Limb (tissue), 2 donors: ENCODE measurements around the gene RALGPS1.
A peak's percentile ranks its signal among the peaks of the same experiment; 100 is the strongest.

ENCODE experiments used
- DNase-seq, 2 donors: peaks; one replicate each; pipeline ENCODE4 v3.0.0-alpha.2; 2016; ENCODE audit errors: extremely low spot score in 2 of 2

The RALGPS1 gene

GRCh38 chr9:126906091-126906490 is 8.5 kb upstream of the RALGPS1 start:
- no peak for DNase-seq

GRCh38 chr9:126907058-126907457 is 7.5 kb upstream of the RALGPS1 start:
- DNase-seq: no peak

GRCh38 chr9:126915281-126915816 is 767 bp downstream of the RALGPS1 start:
- DNase-seq: no peak

GRCh38 chr9:126915846-126916543 is 1.4 kb downstream of the RALGPS1 start:
- DNase-seq: no peak

GRCh38 chr9:126916909-126917308 is 2.3 kb downstream of the RALGPS1 start:
- DNase-seq: no peak

GRCh38 chr9:126919193-126919592 is 4.6 kb downstream of the RALGPS1 start:
- no peak for DNase-seq

GRCh38 chr9:126925876-126926275 is 11.3 kb downstream of the RALGPS1 start:
- no peak for DNase-seq

- DNase-seq: no peak
Measured at GRCh38 chr9:126926364-126926763, 11.8 kb downstream of the RALGPS1 start.

- no peak for DNase-seq
Measured at GRCh38 chr9:126927419-126927818, 12.8 kb downstream of the RALGPS1 start.

GRCh38 chr9:126932871-126933321 is 18.3 kb downstream of the RALGPS1 start:
- DNase-seq: no peak

- no peak for DNase-seq
Measured at GRCh38 chr9:126933334-126933980, 18.9 kb downstream of the RALGPS1 start.

- no peak for DNase-seq
Measured at GRCh38 chr9:126934441-126934840, 19.9 kb downstream of the RALGPS1 start.

GRCh38 chr9:126935630-126936029 is 21.0 kb downstream of the RALGPS1 start:
- no peak for DNase-seq

GRCh38 chr9:126937444-126937843 is 22.9 kb downstream of the RALGPS1 start:
- DNase-seq: no peak

GRCh38 chr9:126938327-126938726 is 23.7 kb downstream of the RALGPS1 start:
- no peak for DNase-seq

GRCh38 chr9:126939821-126940221 is 25.2 kb downstream of the RALGPS1 start:
- no peak for DNase-seq

GRCh38 chr9:126942399-126942798 is 27.8 kb downstream of the RALGPS1 start:
- DNase-seq: no peak

GRCh38 chr9:126945682-126946081 is 31.1 kb downstream of the RALGPS1 start:
- DNase-seq: no peak

- no peak for DNase-seq
Measured at GRCh38 chr9:126947529-126947928, 32.9 kb downstream of the RALGPS1 start.

GRCh38 chr9:126952205-126952977 is 37.8 kb downstream of the RALGPS1 start:
- DNase-seq: peak in 1 of 2 donors; percentile 52

GRCh38 chr9:126953041-126953809 is 38.6 kb downstream of the RALGPS1 start:
- peak; percentile 67 to 81 for DNase-seq
